Activated CD4-positive, alpha-beta T cell treated with anti-CD3 and anti-CD28 coated beads for 36 hours (primary cell): ENCODE measurements around the gene RPS25. TPM values are rescaled to one million over a fixed set of nuclear protein-coding genes. Genes with fewer than 3 reads are reported as not detected.
"Not testable (repeated sequence)": the region's sequence is repeated elsewhere in the genome, so short reads cannot be mapped to it uniquely, and the experiment has no call there.

Source experiments
- ATAC-seq: fragments of 200-7000 bp; cut with Tn5 transposase; one replicate; pipeline ENCODE4 v1.10.0; 2021; ENCODE audit warnings: mild to moderate bottlenecking, moderate library complexity
- CTCF ChIA-PET: fragments of 350-600 bp; sonication (Branson Sonifier 250); formaldehyde crosslinking; loops from one replicate; lab custom pipeline; 2021; ENCODE audit warnings: antibody characterized with exemption; lab: Charles Lee
- POLR2A ChIA-PET: fragments of 350-600 bp; sonication (Branson Sonifier 250); formaldehyde crosslinking; loops from one replicate; lab custom pipeline; 2021; ENCODE audit warnings: antibody characterized with exemption, inconsistent platforms; lab: Charles Lee
- DNase-seq: peaks from one replicate; pipeline ENCODE4 v3.0.0-alpha.2; 2020
- H3K27ac Mint-ChIP-seq: one replicate; pipeline ENCODE4 v1.8.0; 2021; ENCODE audit warnings: mixed read lengths
- H3K27me3 Mint-ChIP-seq: one replicate; pipeline ENCODE4 v1.8.0; 2021; ENCODE audit warnings: mixed read lengths
- H3K36me3 Mint-ChIP-seq: one replicate; pipeline ENCODE4 v1.8.0; 2021; ENCODE audit warnings: low read depth, mixed read lengths
- H3K4me1 Mint-ChIP-seq: one replicate; pipeline ENCODE4 v1.8.0; 2021; ENCODE audit warnings: mixed read lengths
- H3K4me3 Mint-ChIP-seq: one replicate; pipeline ENCODE4 v1.8.0; 2021; ENCODE audit warnings: mild to moderate bottlenecking, moderate library complexity, mixed read lengths
- H3K9me3 Mint-ChIP-seq: one replicate; pipeline ENCODE4 v1.8.0; 2021; ENCODE audit warnings: low read depth, mixed read lengths
- intact Hi-C, 2 experiments: fragments of 100-400 bp; cut with DNase I in 1 of 2; cut with micrococcal nuclease in 1 of 2; formaldehyde crosslinking; loops; one replicate each; pipeline versions ENCODE4 v1.14.2 to v1.15.1; 2022 to 2024; cut with DNase I, micrococcal nuclease
- total RNA-seq, 2 experiments: library from RNA; stranded (reverse); gene quantifications; one replicate each; pipeline ENCODE4 v1.2.3, GENCODE V29; 2021

The RPS25 gene
- total RNA-seq, 2 experiments from 2014 or later: 1,590 to 1,820 TPM

DNA sequence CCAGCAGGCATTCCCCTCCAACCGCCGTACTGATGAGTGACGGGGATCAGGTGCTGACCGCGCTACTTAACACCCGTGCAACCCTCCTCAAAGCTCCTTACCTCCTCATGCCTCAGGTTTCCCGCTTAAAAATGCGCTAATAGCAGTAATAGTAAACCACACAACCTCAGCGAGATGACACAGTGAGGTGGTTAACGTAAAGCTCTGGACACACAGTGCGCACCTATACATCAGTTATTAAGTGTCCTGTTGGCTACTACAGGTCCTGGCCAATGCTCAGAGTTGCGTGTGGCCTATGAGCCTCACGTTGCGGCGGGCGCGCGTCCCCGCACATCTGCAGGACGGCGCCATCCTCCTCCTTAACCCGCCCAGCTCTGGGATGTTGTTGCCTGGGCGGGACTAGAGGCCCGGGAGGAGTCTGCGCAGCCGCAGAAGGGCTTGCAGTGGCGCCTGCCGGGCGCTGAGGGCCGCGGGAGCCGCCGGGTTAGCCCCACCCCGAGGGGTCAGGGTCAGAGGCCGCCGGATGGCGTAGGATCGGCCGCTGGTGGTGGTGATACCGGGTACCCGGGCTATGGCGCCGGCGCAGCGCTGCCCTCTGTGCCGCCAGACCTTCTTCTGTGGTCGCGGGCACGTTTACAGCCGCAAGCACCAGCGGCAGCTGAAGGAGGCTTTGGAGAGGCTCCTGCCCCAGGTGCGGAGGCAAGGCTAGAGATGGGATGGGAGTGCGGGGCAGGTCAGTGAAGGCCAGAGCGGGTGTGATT lies 20.3 kb downstream of the RPS25 start, which contains the start of gene CENATAC:
Gene CENATAC, plus strand, starts transcription at position 512 of the 761 bp plus-strand sequence. Its CDS starts 60 bp downstream, at position 572.
- H3K27me3 Mint-ChIP-seq: no peaks in the 10 kb centered on the region

DNA sequence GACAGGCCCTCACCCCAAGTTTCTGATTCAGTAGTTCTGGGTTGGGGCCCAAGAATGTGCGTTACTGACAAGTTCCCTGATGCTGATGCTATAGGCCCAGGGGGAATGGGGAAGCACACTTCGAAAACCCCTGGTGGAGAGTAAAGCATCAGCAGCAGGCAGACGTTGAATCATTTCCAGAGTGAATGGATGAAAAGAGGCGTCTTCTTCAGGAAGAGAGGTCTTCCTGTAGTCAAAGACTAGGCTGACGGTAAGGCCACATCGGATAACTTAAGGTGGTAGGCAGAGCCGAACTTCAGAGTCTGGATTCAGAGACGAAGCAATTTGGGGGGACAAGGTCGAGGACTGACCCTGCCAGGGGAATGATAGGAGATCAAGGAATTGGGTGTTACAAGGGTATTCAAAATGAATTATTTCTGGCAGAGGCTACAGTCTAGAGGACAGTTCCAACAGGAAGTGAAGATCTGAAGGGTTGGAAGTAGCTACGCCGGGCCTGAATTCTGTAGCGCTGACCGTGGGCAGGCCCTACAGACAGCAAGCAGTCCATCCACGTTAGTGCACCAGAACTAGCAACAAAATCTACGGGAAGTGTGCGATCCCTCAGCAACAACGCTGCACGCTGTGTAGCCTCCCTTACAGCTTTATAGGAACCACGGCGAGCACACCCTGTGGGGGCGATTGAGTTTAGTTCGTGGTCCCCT lies 21.1 kb downstream of the RPS25 start:
- ATAC-seq (peak; percentile 62), DNase-seq (peak; percentile 70)
- peaks cover 41% of the 10 kb centered on the region for H3K36me3 Mint-ChIP-seq
- H3K27me3 Mint-ChIP-seq: no peaks in the 10 kb centered on the region
- H3K4me1 Mint-ChIP-seq: peaks cover 32% of the 10 kb centered on the region
- H3K4me3 Mint-ChIP-seq: peak overlapping the region; percentile 88
- POLR2A ChIA-PET: interaction anchor here (0.6 to 1.6 kb wide), 10 partner anchors 17 to 230 kb away, joined by 3 to 6 read pairs (median 4); partner anchors contain the start of genes CXCR5, DPAGT1, RPS25 and TRAPPC4
- no peaks in the 10 kb centered on the region for H3K9me3 Mint-ChIP-seq
- intact Hi-C loops: loop anchor here (1.0 to 5.0 kb wide), 5 partner anchors 67 to 425 kb away; partner anchors contain the start of genes ARCN1 (in 1 of the 2) and DDX6 (in 1 of the 2)
- H3K27ac Mint-ChIP-seq: peak overlapping the region; percentile 98
- CTCF ChIA-PET: interaction anchor here (0.6 to 2.0 kb wide), 9 partner anchors 22 to 204 kb away, joined by 3 to 5 read pairs (median 4); partner anchors contain the start of gene HYOU1

More for the DNA sequence above, 20.3 kb downstream of the RPS25 start, which contains the start of gene CENATAC:
- ChIA-PET POLR2A (interaction anchor here (0.6 to 1.6 kb wide), 9 partner anchors 16 to 211 kb away, joined by 3 to 6 read pairs (median 4); partner anchors contain the start of genes CXCR5, DPAGT1, RPS25 and TRAPPC4), CTCF (interaction anchor here (0.6 to 2.0 kb wide), 11 partner anchors 22 to 340 kb away, joined by 3 to 5 read pairs (median 4); partner anchors contain the start of gene HYOU1)
- Mint-ChIP-seq H3K9me3 (no peaks in the 10 kb centered on the region), H3K4me1 (peaks cover 32% of the 10 kb centered on the region), H3K27ac (peak within 1 kb of the TSS; percentile 98), H3K4me3 (peak within 1 kb of the TSS; percentile 88), H3K36me3 (peaks cover 43% of the 10 kb centered on the region)
- DNase-seq (peak; percentile 98), ATAC-seq (peak; percentile 93)
- intact Hi-C loops: loop anchor here (1.0 to 5.0 kb wide), 13 partner anchors 20 to 597 kb away; partner anchors contain the start of genes RPS25 (in 2 of the 2), SLC37A4 (in 2 of the 2), TRAPPC4 (in 2 of the 2) and ARCN1 (in 1 of the 2)

DNA sequence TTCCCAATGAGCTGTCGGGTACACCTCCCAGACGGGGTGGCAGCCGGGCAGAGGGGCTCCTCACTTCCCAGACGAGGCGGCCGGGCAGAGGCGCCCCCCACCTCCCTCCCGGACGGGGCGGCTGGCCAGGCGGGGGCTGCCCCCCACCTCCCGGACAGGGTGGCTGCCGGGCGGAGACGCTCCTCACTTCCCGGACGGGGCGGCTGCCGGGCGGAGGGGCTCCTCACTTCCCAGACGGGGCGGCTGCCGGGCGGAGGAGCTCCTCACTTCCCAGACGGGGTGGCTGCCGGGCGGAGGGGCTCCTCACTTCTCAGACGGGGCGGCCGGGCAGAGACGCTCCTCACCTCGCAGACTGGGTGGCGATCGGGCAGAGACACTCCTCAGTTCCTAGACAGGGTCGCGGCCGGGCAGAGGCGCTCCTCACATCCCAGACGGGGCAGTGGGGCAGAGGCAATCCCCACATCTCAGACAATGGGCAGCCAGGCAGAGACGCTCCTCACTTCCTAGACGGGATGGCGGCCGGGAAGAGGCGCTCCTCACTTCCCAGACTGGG lies 26.6 kb downstream of the RPS25 start:
- H3K4me3 Mint-ChIP-seq, ATAC-seq, POLR2A ChIA-PET, H3K9me3 Mint-ChIP-seq, H3K27me3 Mint-ChIP-seq, DNase-seq, H3K27ac Mint-ChIP-seq, H3K4me1 Mint-ChIP-seq, CTCF ChIA-PET, intact Hi-C loops: not testable (repeated sequence)
- peaks cover 19% of the 10 kb centered on the region for H3K36me3 Mint-ChIP-seq

DNA sequence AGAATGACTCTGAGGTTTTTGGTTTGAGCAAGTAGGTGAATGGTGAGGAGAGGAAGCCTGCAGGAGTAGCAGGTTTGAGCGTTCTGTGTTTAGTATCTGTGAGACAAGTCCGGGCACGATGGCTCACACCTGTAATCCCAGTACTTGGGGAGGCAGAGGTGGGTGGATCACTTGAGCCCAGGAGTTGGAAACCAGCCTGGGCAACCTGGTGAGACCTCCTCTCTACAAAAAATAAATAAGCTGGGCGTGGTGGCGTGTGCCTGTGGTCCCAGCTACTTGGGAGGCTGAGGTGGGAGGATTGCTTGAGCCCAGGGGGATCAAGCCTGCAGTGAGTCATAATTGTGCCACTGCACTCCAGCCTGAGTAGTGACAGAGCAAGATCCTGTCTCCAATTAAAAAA lies 29.9 kb downstream of the RPS25 start:
- Mint-ChIP-seq H3K36me3 (peaks cover 8% of the 10 kb centered on the region), H3K27ac (no peak overlapping the region), H3K9me3 (no peaks in the 10 kb centered on the region), H3K4me1 (no peaks in the 10 kb centered on the region), H3K27me3 (no peaks in the 10 kb centered on the region), H3K4me3 (no peak overlapping the region)
- POLR2A ChIA-PET: no interaction called here
- DNase-seq (no peak), ATAC-seq (no peak)
- CTCF ChIA-PET: no interaction called here
- intact Hi-C loops: no loop called here

DNA sequence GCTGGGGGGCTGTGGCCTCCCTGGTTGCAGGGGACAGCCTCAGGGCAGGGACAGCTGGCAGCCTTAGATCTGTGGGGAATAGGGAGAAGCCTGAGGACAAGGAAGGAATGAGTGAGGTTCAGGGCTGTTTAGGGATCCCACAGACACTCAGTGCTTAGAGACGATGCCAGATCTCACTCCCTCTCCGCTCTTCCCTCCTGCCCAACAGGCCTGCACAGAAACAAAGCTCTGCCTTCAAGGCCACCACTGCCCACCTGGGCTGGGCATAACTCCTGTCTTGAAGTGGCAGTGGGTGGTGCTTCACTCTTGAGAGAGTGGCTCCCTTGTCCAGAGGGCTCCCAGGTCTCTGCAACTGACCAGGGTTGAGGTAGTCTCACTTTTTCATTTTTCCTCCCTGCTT lies 33.3 kb downstream of the RPS25 start:
- H3K4me1 Mint-ChIP-seq: no peaks in the 10 kb centered on the region
- no peaks in the 10 kb centered on the region for H3K27me3 Mint-ChIP-seq
- intact Hi-C loops: no loop called here
- ATAC-seq (no peak), DNase-seq (no peak)
- H3K4me3 Mint-ChIP-seq: no peak overlapping the region
- no peaks in the 10 kb centered on the region for H3K36me3 Mint-ChIP-seq
- H3K9me3 Mint-ChIP-seq: no peaks in the 10 kb centered on the region
- ChIA-PET CTCF (interaction anchor here (0.7 to 1.4 kb wide), 2 partner anchors 55 to 295 kb away, joined by 3 to 5 read pairs; no protein-coding TSS in a partner anchor), POLR2A (no interaction called here)
- no peak overlapping the region for H3K27ac Mint-ChIP-seq

DNA sequence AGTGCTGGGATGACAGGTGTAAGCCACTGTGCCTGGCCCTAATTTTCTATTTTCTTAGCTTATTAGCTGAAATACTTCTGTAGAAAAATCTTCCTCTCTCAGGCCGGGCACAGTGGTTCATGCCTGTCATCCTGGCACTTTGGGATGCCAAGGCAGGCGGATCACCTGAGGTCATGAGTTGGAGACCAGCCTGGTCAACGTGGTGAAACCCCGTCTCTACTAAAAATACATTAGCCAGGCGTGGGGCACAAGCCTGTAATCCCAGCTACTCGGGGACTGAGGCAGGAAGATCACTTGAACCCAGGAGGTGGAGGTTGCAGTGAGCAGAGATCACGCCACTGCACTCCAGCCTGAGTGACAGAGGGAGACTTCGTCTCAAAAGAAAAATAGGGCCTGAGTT lies 33.8 kb downstream of the RPS25 start:
- H3K9me3 Mint-ChIP-seq, intact Hi-C loops, H3K36me3 Mint-ChIP-seq, ATAC-seq, H3K27me3 Mint-ChIP-seq, H3K4me3 Mint-ChIP-seq, H3K4me1 Mint-ChIP-seq, H3K27ac Mint-ChIP-seq, POLR2A ChIA-PET, DNase-seq: not testable (repeated sequence)
- CTCF ChIA-PET: interaction anchor here (0.6 to 1.4 kb wide), 2 partner anchors 215 to 294 kb away, joined by 3 to 5 read pairs; no protein-coding TSS in a partner anchor

DNA sequence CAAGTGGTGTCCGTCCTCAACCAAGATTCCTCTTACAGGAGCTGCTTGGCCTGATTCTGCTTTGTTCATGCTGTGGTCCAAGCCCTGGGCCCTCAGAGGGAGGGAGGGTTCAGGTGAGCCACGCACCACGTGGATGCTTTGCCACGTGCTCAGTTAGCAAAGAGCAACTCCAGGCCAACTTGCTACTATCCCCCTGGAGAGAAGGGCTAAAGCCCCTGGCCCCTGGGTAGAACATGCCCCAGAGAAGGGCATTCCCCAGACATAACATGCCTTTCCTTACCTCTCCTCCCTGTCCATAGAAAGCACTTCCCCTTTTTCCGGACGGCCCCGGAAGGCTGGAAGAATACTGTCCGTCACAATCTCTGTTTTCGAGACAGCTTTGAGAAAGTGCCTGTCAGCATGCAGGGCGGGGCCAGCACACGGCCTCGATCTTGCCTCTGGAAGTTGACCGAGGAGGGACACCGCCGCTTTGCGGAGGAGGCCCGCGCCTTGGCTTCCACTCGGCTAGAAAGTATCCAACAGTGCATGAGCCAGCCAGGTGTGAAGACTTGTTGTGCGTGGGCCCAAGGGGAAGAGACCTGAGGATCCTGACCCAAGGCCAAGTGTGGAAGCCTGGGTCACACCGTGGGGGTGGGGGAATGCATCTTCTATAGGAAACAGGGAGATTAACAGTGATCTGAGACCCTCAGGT lies 37.8 kb downstream of the RPS25 start:
- H3K27ac Mint-ChIP-seq: no peak overlapping the region
- ATAC-seq (no peak), DNase-seq (no peak)
- no peaks in the 10 kb centered on the region for H3K4me1 Mint-ChIP-seq
- intact Hi-C loops: no loop called here
- no peaks in the 10 kb centered on the region for H3K36me3 Mint-ChIP-seq
- CTCF ChIA-PET: no interaction called here
- H3K4me3 Mint-ChIP-seq: no peak overlapping the region
- POLR2A ChIA-PET: no interaction called here
- H3K9me3 Mint-ChIP-seq: no peaks in the 10 kb centered on the region
- H3K27me3 Mint-ChIP-seq: peaks cover 3% of the 10 kb centered on the region

DNA sequence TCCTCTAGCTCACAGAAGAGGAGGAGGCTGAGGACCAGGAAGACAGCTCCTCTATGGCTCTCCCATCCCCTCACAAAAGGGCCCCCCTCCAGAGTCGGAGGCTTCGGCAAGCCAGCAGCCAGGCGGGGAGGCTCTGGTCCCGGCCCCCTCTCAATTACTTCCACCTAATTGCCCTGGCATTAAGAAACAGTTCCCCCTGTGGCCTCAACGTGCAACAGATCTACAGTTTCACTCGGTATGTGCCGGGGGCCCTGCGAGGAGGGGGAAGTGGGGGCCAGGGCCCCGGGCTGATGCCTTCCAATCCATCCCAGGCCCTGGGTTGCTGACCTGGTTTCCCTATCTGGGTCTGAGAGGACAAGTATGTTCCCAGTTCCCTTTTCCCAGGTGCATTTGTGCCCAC lies 38.7 kb downstream of the RPS25 start:
- no peak overlapping the region for H3K27ac Mint-ChIP-seq
- ChIA-PET POLR2A (no interaction called here), CTCF (no interaction called here)
- DNase-seq: no peak
- H3K9me3 Mint-ChIP-seq: no peaks in the 10 kb centered on the region
- intact Hi-C loops: no loop called here
- H3K36me3 Mint-ChIP-seq: no peaks in the 10 kb centered on the region
- no peak overlapping the region for H3K4me3 Mint-ChIP-seq
- ATAC-seq: peak; percentile 42
- peaks cover 7% of the 10 kb centered on the region for H3K27me3 Mint-ChIP-seq
- no peaks in the 10 kb centered on the region for H3K4me1 Mint-ChIP-seq

DNA sequence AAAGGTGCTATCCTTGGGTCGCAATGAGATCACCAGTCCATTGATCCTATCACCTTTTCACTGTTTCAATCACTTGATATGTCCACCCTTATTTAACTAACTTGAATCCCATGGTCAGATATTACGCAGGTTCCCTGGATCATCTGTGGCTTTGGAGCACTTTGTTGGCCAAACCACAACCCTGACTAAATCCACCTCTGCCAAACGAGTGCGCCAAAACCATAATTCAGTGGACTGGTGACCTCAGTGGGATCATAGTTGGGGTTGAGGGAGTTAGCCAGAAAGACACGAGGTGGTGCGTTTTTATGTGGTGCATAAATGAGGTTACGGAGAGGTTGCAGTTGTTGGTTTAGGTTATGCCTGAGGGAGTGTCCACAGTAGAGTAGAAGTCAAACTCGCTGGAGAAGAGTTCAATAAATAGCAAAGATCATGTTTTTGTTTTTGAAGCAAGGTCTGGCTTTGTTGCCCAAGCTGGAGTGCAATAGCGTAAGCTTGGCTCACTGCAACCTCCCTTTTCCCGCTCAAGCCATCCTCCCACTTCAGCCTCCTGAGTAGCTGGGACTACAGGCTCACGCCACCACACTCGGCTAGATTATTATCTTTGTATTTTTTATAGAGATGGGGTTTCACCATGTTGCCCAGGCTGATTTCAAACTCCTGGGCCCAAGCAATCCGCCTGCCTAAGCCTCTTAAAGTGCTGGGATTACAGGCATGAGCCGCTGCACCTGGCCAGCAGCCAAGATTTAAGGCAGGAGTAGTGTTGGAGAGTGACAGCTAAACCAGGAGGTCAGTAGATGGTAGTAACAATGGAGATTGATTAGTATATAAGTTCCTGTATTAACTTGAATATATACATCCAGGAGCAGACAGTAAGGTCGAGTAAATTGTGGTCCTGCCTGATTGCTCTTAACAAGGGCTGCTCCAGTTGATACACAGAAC lies 42.1 kb downstream of the RPS25 start:
- CTCF ChIA-PET: interaction anchor here (0.5 kb wide), 1 partner anchor 54 kb away, joined by 3 read pairs; no protein-coding TSS in a partner anchor

DNA sequence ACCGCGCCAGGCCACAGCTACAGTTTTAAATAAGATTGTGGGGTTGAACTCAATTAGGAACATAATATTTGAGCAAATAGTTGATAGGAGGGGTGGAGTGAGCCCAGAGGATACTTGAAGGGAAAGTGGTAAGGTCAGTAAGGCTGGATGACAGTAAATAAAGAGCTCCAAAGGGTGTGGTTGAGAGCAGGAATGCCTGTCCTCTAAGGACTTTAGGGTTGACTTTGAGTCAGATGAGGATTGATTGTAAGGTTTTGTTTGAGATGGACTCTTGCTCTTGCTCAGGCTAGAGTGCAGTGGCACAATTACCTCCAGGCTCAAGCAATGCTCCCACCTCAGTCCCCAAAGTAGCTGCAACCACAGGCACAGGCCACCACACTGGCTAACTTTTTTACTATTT lies 44.2 kb downstream of the RPS25 start:
- peaks cover 19% of the 10 kb centered on the region for H3K27me3 Mint-ChIP-seq
- DNase-seq (no peak), ATAC-seq (no peak)
- H3K36me3 Mint-ChIP-seq: no peaks in the 10 kb centered on the region
- intact Hi-C loops: no loop called here
- CTCF ChIA-PET: interaction anchor here (0.6 to 1.4 kb wide), 3 partner anchors 16 to 304 kb away, joined by 3 to 5 read pairs (median 3); no protein-coding TSS in a partner anchor
- no peak overlapping the region for H3K4me3 Mint-ChIP-seq
- POLR2A ChIA-PET: no interaction called here
- H3K9me3 Mint-ChIP-seq: no peaks in the 10 kb centered on the region
- no peaks in the 10 kb centered on the region for H3K4me1 Mint-ChIP-seq
- no peak overlapping the region for H3K27ac Mint-ChIP-seq

More for the DNA sequence above, 42.1 kb downstream of the RPS25 start:
- intact Hi-C loops: no loop called here
- DNase-seq (no peak), ATAC-seq (no peak)
- POLR2A ChIA-PET: no interaction called here
- no peak overlapping the region for H3K27ac Mint-ChIP-seq
- no peaks in the 10 kb centered on the region for H3K36me3 Mint-ChIP-seq
- H3K9me3 Mint-ChIP-seq: no peaks in the 10 kb centered on the region
- H3K27me3 Mint-ChIP-seq: peaks cover 14% of the 10 kb centered on the region
- H3K4me3 Mint-ChIP-seq: no peak overlapping the region
- no peaks in the 10 kb centered on the region for H3K4me1 Mint-ChIP-seq
